HEK293T (cell line): Measurements from ENCODE around the gene SIGLEC15.

Experiments used
- ARNT ChIP-seq: fragments of 450-650 bp; IDR thresholded peaks from 2 replicates; pipeline ENCODE4 v1.6.1; 2017; ENCODE audit warnings: mild to moderate bottlenecking
- BHLHE40 ChIP-seq: fragments of 450-650 bp; IDR thresholded peaks from 2 replicates; pipeline ENCODE4 v1.6.1; 2016; ENCODE audit warnings: mild to moderate bottlenecking, moderate library complexity, borderline replicate concordance
- CTBP1 ChIP-seq: fragments of 450-650 bp; IDR thresholded peaks from 2 replicates; pipeline ENCODE4 v1.6.1; 2016; ENCODE audit warnings: borderline replicate concordance
- FOXM1 ChIP-seq: fragments of 450-650 bp; IDR thresholded peaks from 2 replicates; pipeline ENCODE4 v1.6.1; 2017; ENCODE audit warnings: mild to moderate bottlenecking, borderline replicate concordance
- NFRKB ChIP-seq: fragments of 450-650 bp; IDR thresholded peaks from 2 replicates; pipeline ENCODE4 v1.6.1; 2016; ENCODE audit warnings: mild to moderate bottlenecking, moderate library complexity
- SP1 ChIP-seq: fragments of 450-650 bp; IDR thresholded peaks from 2 replicates; pipeline ENCODE4 v1.6.1; 2017
- ZNF384 ChIP-seq: fragments of 450-650 bp; IDR thresholded peaks from 2 replicates; pipeline ENCODE4 v1.6.1; 2016

DNA sequence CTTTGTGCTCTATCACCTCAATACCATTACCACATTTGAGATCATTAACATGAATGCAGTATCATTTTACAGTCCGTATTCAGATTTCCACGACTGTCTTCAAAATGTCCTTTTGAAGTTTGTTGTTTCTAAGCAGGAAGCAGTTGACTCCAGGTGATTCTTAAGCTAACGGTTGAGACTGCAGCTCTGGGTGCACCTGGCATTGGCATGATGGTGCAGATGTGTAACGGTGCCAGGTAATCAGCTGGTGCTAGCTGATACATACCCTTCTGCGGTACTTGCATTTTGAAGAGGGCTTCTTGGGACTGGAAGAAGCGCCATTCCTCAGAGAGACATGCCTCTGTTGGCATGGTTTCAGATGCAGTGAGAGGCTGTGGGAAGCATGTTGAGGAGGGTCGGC is 19.5 kb downstream of the SIGLEC15 start:
- TF ChIP-seq CTBP1 (no peak), SP1 (no peak), BHLHE40 (no peak), FOXM1 (no peak), ARNT (no peak), ZNF384 (no peak), NFRKB (no peak)
